HK-2 (cell line): ENCODE data around the gene TOPAZ1.
A peak's percentile ranks its signal among the peaks of the same experiment; 100 is the strongest.
"Not testable (repeated sequence)": the region's sequence is repeated elsewhere in the genome, so short reads cannot be mapped to it uniquely, and the experiment has no call there.

Experiments
- DNase-seq: peaks from one replicate; pipeline ENCODE4 v3.0.0-alpha.2; 2018; ENCODE audit not compliant: unreplicated experiment

The TOPAZ1 gene

GRCh38 chr3:44330444-44330843 lies 88.8 kb downstream of the TOPAZ1 start:
- DNase-seq = no peak

GRCh38 chr3:44334326-44334725 lies 92.6 kb downstream of the TOPAZ1 start:
- no peak for DNase-seq

GRCh38 chr3:44337248-44337785 lies 95.6 kb downstream of the TOPAZ1 start:
- no peak for DNase-seq

GRCh38 chr3:44338010-44338827 lies 96.5 kb downstream of the TOPAZ1 start, which contains the start of gene TCAIM:
TSS of gene TCAIM (plus strand) at chr3:44338766. CDS start at chr3:44354783, 16,017 bp downstream.
- peak; percentile 96 for DNase-seq

GRCh38 chr3:44338828-44339127 lies 97.1 kb downstream of the TOPAZ1 start:
- no peak for DNase-seq

GRCh38 chr3:44339181-44340057 lies 97.7 kb downstream of the TOPAZ1 start:
- no peak for DNase-seq

- no peak for DNase-seq
Observed at GRCh38 chr3:44340058-44340395, 98.3 kb downstream of the TOPAZ1 start.

- DNase-seq = no peak
Observed at GRCh38 chr3:44342176-44342790, 100.6 kb downstream of the TOPAZ1 start.

GRCh38 chr3:44343421-44343820 lies 101.7 kb downstream of the TOPAZ1 start:
- DNase-seq = no peak

GRCh38 chr3:44346590-44346989 lies 104.9 kb downstream of the TOPAZ1 start:
- DNase-seq = not testable (repeated sequence)

- no peak for DNase-seq
Observed at GRCh38 chr3:44348993-44349392, 107.3 kb downstream of the TOPAZ1 start.

- no peak for DNase-seq
Observed at GRCh38 chr3:44353355-44353924, 111.8 kb downstream of the TOPAZ1 start.

- no peak for DNase-seq
Observed at GRCh38 chr3:44355362-44356033, 113.8 kb downstream of the TOPAZ1 start.

- no peak for DNase-seq
Observed at GRCh38 chr3:44359146-44359751, 117.6 kb downstream of the TOPAZ1 start.

- DNase-seq = no peak
Observed at GRCh38 chr3:44363591-44363990, 121.9 kb downstream of the TOPAZ1 start.

GRCh38 chr3:44365952-44366351 lies 124.3 kb downstream of the TOPAZ1 start:
- no peak for DNase-seq

- DNase-seq = no peak
Observed at GRCh38 chr3:44375450-44375849, 133.8 kb downstream of the TOPAZ1 start.
